ENCODE measurements around the gene MMEL1. TPM values are rescaled to one million over a fixed set of nuclear protein-coding genes. Genes with fewer than 3 reads are reported as not detected.

The MMEL1 gene
- polyA plus RNA-seq, 3 donors: 3.2 to 3.7 (median 3.3) TPM

DNA sequence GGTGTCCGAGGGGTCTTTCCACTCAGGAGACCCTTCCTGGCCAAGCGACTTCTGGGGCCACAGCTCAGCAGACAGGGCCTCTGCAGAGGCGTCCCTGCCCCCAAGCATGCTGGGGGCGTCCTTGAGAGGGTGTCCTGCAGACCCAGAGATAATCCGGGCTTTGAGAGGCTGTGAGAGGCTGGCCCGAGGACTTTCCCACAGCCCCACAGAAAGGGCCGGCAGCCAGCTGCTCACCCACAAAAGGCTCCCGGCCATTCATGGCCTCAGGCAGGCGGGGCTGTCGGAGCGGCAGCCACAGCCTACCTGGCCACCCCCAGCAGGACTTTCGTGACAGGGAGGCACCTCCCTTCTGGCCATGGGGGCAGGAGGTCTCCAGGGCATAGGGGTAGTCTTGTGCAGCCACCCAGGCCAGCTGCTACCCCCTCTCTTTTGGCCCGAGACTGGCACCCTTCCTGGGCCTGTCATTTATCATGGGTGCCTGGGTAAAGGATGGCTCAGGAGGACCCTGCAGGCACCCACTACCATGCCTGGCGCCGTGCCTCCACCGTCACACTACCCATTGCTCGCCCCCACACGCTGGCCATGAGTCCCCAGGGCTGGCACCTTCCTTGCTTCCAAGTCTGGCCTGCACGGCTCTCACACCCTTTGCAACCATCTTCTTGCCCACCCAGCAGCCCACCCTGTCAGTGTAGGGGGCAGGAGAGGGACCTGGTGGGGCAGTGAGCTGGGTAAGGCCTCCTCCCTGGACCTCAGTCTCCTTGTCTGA, 87.8 kb downstream of the MMEL1 start:
- no peak for DNase-seq

DNA sequence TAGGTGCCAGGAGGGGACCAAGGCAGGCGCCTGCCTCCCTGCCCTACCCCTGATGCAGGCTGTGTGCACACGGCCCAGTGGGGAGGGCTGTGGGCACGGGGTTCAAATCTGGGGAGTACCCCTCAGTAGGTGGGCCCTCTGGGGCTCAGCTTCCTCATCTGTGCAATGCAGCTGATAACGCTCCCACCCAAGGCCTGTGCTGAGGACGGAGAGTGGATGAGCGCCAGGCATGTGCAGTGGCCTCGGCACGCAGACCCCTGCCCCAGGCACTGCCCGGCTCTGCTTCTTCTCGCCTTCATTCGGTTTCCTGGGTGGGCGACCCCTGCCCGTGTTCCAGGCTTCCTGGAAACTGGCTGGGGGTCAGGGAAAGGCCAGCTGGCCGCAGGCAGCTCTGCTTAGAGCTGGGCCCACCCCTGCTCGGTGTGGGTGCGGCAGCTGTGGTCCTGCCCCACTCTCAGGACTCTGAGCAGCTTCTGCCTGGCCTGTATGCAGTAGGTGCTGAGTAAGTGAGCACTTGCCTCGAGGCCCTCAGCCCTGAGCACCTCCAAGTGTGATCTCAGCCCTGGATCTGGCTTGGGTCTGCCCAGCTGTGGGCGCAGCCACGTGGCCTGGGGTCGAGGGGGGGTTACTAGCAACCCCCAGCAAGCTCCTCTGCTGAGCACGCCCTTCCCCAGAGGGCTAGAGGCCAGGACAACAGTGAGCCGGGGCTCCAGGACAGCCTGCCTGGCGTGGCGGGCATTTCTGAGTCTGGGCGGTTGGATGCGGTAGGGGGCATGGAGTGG, 88.5 kb downstream of the MMEL1 start:
- no peak for DNase-seq

DNA sequence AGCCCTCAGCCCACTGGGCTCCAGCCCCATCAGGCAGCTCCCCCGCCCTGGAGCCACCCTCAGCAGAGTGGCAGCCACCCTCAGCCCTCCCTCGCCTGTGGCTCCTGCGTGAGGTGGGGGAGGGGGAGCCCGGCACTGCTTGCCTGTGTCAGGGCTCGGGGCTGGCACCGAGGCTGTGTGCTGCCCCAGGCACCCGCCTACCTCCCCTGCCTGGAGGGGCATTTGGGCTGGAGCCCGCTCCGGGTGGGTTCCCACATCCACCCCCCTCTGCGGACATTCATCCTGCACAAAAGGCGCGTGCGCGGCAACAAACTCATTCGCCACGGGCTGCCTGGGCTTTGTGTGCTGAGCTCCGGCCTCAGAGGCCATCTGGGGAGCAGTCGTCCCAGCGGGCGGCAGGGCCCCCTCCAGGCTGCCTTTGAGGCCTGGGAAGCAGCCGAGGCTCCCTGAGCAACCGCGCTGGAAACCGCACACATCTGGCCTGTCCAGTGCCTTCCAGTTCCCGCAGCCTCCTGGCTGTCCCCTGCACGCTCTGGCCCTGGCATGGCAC, 89.2 kb downstream of the MMEL1 start:
- DNase-seq: no peak

DNA sequence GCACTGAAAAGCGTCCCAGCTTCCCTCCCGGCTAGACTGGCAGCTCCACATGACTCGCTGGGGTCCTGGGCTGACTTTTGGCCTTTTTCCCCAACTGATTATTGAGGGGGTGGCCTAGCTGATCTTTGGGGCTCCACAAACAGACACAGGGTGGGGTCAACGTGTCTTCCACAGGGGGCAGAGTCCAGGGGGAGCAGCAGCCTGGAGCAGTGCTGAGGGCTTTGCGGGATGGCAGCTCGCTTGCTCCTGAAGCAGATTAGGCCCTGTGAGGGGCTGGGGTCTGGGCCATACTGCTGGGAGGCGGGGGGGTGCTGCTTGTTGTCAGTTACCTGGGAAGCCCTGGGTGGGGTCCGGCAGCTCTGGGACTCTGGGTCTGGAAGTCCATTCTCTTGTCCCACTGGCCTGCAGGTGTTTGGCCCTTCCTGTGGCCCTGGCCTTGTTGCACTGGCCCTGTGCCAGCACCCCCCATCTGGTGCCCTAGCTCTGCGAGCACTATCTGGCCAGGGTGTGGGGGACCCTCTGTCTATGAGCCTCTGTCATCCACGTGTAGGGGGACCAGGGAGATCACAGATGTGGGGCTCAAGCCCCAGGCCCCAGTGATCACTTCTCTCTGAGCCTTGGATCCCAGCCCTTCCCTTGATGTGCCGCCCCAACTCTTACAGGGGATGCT, 90.4 kb downstream of the MMEL1 start:
- no peak for DNase-seq

DNA sequence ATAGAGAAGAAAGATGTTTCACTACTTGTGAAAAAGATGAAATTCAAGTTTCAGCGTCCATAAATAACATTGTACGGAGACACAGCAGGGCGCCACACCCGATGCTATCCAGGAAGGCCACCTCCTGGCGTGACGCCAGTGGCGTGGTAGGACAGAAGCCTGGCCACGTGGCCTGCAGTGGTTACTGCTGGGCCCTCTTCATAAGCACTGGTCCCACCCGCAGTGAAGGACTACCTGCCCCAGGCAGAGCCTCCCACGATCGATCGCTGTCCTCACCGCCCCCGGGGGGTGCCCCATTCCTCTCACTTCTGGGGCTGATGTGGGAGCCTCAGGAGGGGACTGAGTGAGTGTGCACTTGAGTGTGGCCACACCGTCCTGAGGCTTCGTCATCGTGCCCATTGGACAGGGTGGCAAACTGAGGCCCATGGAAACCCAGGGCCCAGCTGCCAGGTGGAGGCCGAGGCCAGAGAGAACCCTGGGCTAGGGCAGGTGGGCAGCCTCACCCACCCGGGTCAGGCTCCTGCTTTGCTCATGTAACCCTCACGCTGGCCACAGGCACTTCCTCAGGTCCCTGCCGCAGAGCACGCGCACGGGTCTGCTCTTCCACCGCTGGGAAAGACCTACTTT, 91.1 kb downstream of the MMEL1 start:
- no peak for DNase-seq

DNA sequence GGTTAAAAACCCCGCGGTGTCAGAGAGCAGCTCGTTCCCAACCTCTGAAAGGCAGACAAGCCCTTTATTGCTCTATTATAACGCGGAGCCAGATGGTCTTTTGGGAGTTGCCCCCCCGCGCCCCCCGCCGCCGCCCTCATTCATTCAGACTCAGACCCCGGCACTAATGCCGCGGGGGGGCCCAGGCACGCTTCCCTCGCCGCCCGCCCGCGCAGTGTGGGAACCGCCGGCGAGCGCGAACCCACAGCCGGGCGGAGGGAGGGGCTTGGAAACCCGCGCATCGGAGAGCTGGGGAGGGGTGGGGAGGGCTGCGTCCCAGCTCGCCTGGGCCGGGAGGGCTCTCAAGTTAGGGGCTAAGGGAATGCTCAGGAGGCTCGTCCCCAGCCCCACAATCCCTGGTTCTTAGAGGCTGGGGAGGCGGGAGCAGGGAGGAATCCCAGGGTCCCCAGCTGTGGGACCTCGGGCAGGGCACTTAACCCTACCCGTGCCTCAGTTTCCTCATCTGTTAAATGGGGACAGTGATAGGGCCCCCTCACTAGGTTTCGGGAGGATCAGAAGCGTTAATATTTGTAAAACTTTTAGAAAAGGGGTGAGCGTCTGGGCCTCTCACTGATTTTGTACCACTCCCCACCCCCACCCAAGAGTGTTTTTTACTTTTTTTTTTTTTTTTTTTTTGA, 91.9 kb downstream of the MMEL1 start:
- DNase-seq: no peak

Other genes with a start within 250 kb of the MMEL1 start
- gene MORN1, start 241.5 kb downstream of the MMEL1 start, polyA plus RNA-seq (ENCODE audit: insufficient read length in 3 of 3): 10 to 100 TPM; 13.8 to 19.9 (median 17.9) TPM
- 100 to 1,000 TPM; 119 to 127 (median 122) TPM for gene RER1, start 241.2 kb downstream of the MMEL1 start, polyA plus RNA-seq (ENCODE audit: insufficient read length in 3 of 3)
- gene PEX10, start 220.5 kb downstream of the MMEL1 start, polyA plus RNA-seq (ENCODE audit: insufficient read length in 3 of 3): 10 to 100 TPM; 25.2 to 32.0 (median 28.3) TPM
- 1 to 10 TPM; 1.5 to 1.8 (median 1.7) TPM for gene PLCH2, start 156.7 kb downstream of the MMEL1 start, polyA plus RNA-seq (ENCODE audit: insufficient read length in 3 of 3)
- gene PANK4, start 106.4 kb downstream of the MMEL1 start, polyA plus RNA-seq (ENCODE audit: insufficient read length in 3 of 3): 10 to 100 TPM; 28.4 to 33.0 (median 29.0) TPM
- gene HES5, start 102.8 kb downstream of the MMEL1 start, polyA plus RNA-seq (ENCODE audit: insufficient read length in 3 of 3): under 1 TPM; 0.52 to 0.87 (median 0.58) TPM
- gene TNFRSF14, start 76.6 kb downstream of the MMEL1 start, polyA plus RNA-seq (ENCODE audit: insufficient read length in 3 of 3): 10 to 100 TPM; 21.0 to 27.7 (median 23.8) TPM
- 10 to 100 TPM; 39.7 to 50.5 (median 48.7) TPM for gene PRXL2B, start 46.2 kb downstream of the MMEL1 start, polyA plus RNA-seq (ENCODE audit: insufficient read length in 3 of 3)
- 1 to 10 TPM in 2 of 3 donors, under 1 TPM in 1; 0.97 to 1.4 (median 1.2) TPM for gene TTC34, start 168.7 kb upstream of the MMEL1 start, polyA plus RNA-seq (ENCODE audit: insufficient read length in 3 of 3)